Caco-2 (cell line): ENCODE data around the gene CATSPER1. TPM values are rescaled to one million over a fixed set of nuclear protein-coding genes. Genes with fewer than 3 reads are reported as not detected.
"Not testable (repeated sequence)": the region's sequence is repeated elsewhere in the genome, so short reads cannot be mapped to it uniquely, and the experiment has no call there.

ENCODE experiments used
- BruUV-seq: library from RNA; stranded (reverse); fragments of 400-500 nt; replicated peaks from 2 replicates; lab custom pipeline; 2021; lab: Mats Ljungman, UMichigan
- CTCF ChIA-PET: fragments of 300-600 bp; sonication (Branson Sonifier 250); formaldehyde crosslinking; loops from one replicate; lab custom pipeline; 2022; ENCODE audit warnings: antibody characterized with exemption; lab: Charles Lee
- POLR2A ChIA-PET: fragments of 300-600 bp; sonication (Branson Sonifier 250); formaldehyde crosslinking; loops from one replicate; lab custom pipeline; 2022; ENCODE audit warnings: antibody characterized with exemption; lab: Charles Lee
- DNase-seq, 2 experiments: peaks; one replicate each; pipeline versions ENCODE4 v3.0.0 to v3.0.0-alpha.2; 2020 to 2022
- H3K27me3 ChIP-seq: replicated peaks from 2 replicates; pipeline ENCODE4 v1.6.0; 2011; ENCODE audit warnings: low read length; ENCODE audit not compliant: control insufficient read depth, insufficient read depth
- H3K36me3 ChIP-seq: 2 replicates; pipeline ENCODE4 v1.5.1; 2011; ENCODE audit warnings: low read length; ENCODE audit not compliant: control insufficient read depth, insufficient read depth
- H3K4me1 ChIP-seq: fragments of 250-450 bp; sonication (Bioruptor Pico); 2 replicates; pipeline ENCODE4 v1.5.1; 2020; ENCODE audit warnings: mild to moderate bottlenecking
- H3K4me3 ChIP-seq: 2 replicates; pipeline ENCODE4 v1.5.1; 2011; ENCODE audit warnings: low read depth, mild to moderate bottlenecking, control low read depth, low read length
- H3K9me3 ChIP-seq: fragments of 250-450 bp; sonication (Bioruptor Pico); 2 replicates; pipeline ENCODE4 v1.5.1; 2020; ENCODE audit warnings: mild to moderate bottlenecking, moderate library complexity
- H3K27ac Mint-ChIP-seq: one replicate; pipeline ENCODE4 v1.8.0; 2022; ENCODE audit warnings: mixed read lengths; ENCODE audit not compliant: unreplicated experiment
- H3K27me3 Mint-ChIP-seq: one replicate; pipeline ENCODE4 v1.8.0; 2022; ENCODE audit warnings: mixed read lengths; ENCODE audit not compliant: insufficient read depth, unreplicated experiment
- H3K36me3 Mint-ChIP-seq: one replicate; pipeline ENCODE4 v1.8.0; 2022; ENCODE audit warnings: mild to moderate bottlenecking, mixed read lengths; ENCODE audit not compliant: insufficient read depth, unreplicated experiment
- H3K4me1 Mint-ChIP-seq: one replicate; pipeline ENCODE4 v1.8.0; 2022; ENCODE audit warnings: low read depth, mixed read lengths; ENCODE audit not compliant: unreplicated experiment
- H3K4me3 Mint-ChIP-seq: one replicate; pipeline ENCODE4 v1.8.0; 2022; ENCODE audit warnings: mild to moderate bottlenecking, moderate library complexity, mixed read lengths; ENCODE audit not compliant: unreplicated experiment
- H3K9me3 Mint-ChIP-seq: one replicate; pipeline ENCODE4 v1.8.0; 2022; ENCODE audit warnings: mixed read lengths; ENCODE audit not compliant: unreplicated experiment
- intact Hi-C: fragments of 100-400 bp; cut with micrococcal nuclease; formaldehyde crosslinking; loops from one replicate; pipeline ENCODE4 v1.10.0; 2022; ENCODE audit not compliant: unreplicated experiment
- total RNA-seq: library from RNA; stranded (reverse); gene quantifications from 2 replicates; pipeline ENCODE4 v1.2.3, GENCODE V29; 2022
- TF ChIP-seq, protein P1 (sequence below), 2 experiments: fragments of 200-600 bp in 1 of 2; IDR thresholded peaks; 1 replicate in 1 of 2; 2 replicates in 1 of 2; pipeline versions ENCODE4 v1.5.1 to v1.8.0; 2011 to 2022; ENCODE audit warnings: antibody characterized with exemption in 1 of 2, control low read depth in 1 of 2, inconsistent platforms in 1 of 2, low read depth in 1 of 2, low read length in 1 of 2, mild to moderate bottlenecking in 1 of 2, moderate library complexity in 1 of 2; ENCODE audit not compliant: insufficient read depth in 1 of 2, severe bottlenecking in 1 of 2, unreplicated experiment in 1 of 2

The CATSPER1 gene
- total RNA-seq, 1 experiment from 2014 or later, result not detected

DNA sequence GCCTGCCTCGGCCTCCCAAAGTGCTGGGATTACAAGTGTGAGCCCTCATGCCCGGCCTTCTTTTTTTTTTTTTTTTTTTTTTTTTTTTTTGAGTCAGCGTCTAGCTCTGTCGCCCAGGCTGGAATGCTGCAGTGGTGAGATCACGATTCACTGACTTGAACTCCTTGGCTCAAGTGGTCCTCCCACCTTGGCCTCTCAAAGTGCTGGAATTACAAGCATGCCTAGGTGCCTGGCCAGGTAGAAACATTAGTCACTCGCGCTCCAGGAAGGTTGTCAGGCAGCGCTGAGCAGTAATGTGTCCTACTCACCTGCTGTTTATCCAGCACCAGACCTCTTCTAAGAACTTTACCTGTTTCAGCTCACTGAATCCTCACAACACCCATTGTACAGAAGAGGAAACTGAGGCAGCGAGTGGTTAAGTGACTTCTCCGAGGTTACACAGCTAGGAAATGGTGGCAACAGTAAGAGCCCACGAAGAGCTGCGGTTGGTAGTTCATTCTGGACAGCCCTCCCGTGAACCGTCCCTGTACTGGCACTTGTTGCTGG is 15.0 kb downstream of the CATSPER1 start:
- ChIA-PET CTCF (interaction anchor here (0.6 kb wide), 3 partner anchors 8 to 123 kb away, joined by 5 to 8 read pairs (median 6); partner anchors contain the start of gene FIBP), POLR2A (interaction anchor here (2.0 kb wide), 1 partner anchor 9 kb away, joined by 8 read pairs; the partner anchor contains the start of genes BANF1 and EIF1AD)
- H3K4me1 Mint-ChIP-seq, result peaks cover 7% of the 10 kb centered on the region
- peak; percentile 64 to 85 for DNase-seq
- TF ChIP-seq, protein P1, sequence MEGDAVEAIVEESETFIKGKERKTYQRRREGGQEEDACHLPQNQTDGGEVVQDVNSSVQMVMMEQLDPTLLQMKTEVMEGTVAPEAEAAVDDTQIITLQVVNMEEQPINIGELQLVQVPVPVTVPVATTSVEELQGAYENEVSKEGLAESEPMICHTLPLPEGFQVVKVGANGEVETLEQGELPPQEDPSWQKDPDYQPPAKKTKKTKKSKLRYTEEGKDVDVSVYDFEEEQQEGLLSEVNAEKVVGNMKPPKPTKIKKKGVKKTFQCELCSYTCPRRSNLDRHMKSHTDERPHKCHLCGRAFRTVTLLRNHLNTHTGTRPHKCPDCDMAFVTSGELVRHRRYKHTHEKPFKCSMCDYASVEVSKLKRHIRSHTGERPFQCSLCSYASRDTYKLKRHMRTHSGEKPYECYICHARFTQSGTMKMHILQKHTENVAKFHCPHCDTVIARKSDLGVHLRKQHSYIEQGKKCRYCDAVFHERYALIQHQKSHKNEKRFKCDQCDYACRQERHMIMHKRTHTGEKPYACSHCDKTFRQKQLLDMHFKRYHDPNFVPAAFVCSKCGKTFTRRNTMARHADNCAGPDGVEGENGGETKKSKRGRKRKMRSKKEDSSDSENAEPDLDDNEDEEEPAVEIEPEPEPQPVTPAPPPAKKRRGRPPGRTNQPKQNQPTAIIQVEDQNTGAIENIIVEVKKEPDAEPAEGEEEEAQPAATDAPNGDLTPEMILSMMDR (IDR thresholded peaks at IDR 0.05; ENCODE audit: insufficient read depth in 1 of 2, low read depth in 1 of 2, low read length in 1 of 2, severe bottlenecking in 1 of 2, unreplicated experiment in 1 of 2), result no peak
- H3K4me3 Mint-ChIP-seq, result no peak overlapping the region
- Histone ChIP-seq H3K9me3 (no peaks in the 10 kb centered on the region), H3K4me1 (peaks cover 21% of the 10 kb centered on the region), H3K4me3 (no peak overlapping the region), H3K27me3 (no peaks in the 10 kb centered on the region), H3K36me3 (no peaks in the 10 kb centered on the region)
- H3K9me3 Mint-ChIP-seq, result no peaks in the 10 kb centered on the region
- no peak overlapping the region for H3K27ac Mint-ChIP-seq
- no peaks in the 10 kb centered on the region for H3K27me3 Mint-ChIP-seq
- intact Hi-C loops, result no loop called here
- peaks cover 9% of the 10 kb centered on the region for H3K36me3 Mint-ChIP-seq
- BruUV-seq, result no TSS peak

DNA sequence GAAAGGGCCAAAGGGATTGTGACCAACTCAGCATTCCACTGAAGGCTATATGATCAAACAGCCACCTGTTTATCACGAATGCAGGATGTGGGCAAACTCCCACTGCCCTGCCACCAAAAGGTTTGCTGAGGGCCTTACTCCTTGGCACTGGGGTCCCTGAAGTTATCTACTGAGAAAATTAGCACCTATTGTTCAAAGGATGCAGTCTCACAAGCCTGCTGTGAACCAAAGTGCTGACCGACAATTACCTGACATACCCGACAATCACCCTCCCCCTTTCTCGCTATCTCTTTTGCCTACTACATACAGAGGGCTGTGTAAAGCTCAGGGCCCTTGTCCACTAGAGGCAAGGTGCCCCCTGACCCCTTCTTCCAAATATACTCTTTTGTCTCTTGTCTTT is 16.2 kb downstream of the CATSPER1 start:
- H3K9me3 ChIP-seq, intact Hi-C loops, H3K27me3 Mint-ChIP-seq, H3K27me3 ChIP-seq, H3K9me3 Mint-ChIP-seq, DNase-seq, POLR2A ChIA-PET, BruUV-seq, H3K4me3 ChIP-seq, H3K36me3 ChIP-seq, H3K4me3 Mint-ChIP-seq, H3K4me1 Mint-ChIP-seq: not testable (repeated sequence)
- H3K4me1 ChIP-seq, result peaks cover 21% of the 10 kb centered on the region
- Mint-ChIP-seq H3K27ac (peak overlapping the region; percentile 76), H3K36me3 (peaks cover 20% of the 10 kb centered on the region)
- CTCF ChIA-PET, result interaction anchor here (0.6 to 0.8 kb wide), 2 partner anchors 12 to 89 kb away, joined by 3 to 4 read pairs; no protein-coding TSS in a partner anchor

DNA sequence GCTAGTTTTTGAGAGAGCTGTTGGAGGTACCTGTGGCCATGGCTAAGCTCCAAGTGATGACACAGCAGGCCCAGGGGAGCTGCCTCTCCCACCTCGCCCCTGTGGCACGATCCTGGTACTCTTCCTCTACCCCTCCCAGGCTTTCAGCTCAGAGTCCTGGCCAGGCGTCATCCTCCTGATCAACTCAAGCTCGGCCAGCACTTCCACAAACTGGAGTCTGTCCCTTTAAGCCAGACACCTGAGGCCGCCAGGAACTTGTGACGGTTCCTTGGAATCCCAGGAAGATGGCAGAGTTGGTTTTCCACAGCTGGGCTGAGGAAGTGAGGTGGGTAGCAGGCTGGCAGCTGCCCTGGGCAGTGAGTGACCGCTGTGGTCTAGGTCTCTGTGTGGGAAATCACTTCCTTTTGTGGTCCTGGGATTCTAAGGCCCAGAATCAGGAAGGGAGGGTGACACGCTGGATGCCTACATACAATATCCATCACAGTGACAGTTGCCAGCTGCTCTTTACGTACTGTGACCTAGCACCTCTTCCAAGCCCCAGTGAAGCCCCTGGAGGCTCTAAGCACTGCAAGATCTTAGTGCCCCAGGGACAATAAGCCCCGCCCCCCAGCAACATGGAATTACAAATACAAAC is 17.7 kb downstream of the CATSPER1 start:
- Mint-ChIP-seq H3K4me1 (peaks cover 7% of the 10 kb centered on the region), H3K27me3 (no peaks in the 10 kb centered on the region), H3K9me3 (no peaks in the 10 kb centered on the region), H3K36me3 (peaks cover 33% of the 10 kb centered on the region), H3K4me3 (no peak overlapping the region), H3K27ac (no peak overlapping the region)
- no TSS peak for BruUV-seq
- ChIA-PET POLR2A (interaction anchor here (0.9 kb wide), 1 partner anchor 43 kb away, joined by 4 read pairs; the partner anchor contains the start of gene SF3B2), CTCF (interaction anchor here (1.0 kb wide), 1 partner anchor 60 kb away, joined by 3 read pairs; no protein-coding TSS in a partner anchor)
- Histone ChIP-seq H3K4me3 (no peak overlapping the region), H3K36me3 (no peaks in the 10 kb centered on the region), H3K4me1 (peaks cover 19% of the 10 kb centered on the region), H3K9me3 (no peaks in the 10 kb centered on the region), H3K27me3 (no peaks in the 10 kb centered on the region)
- intact Hi-C loops, result no loop called here
- no peak for DNase-seq
- TF ChIP-seq, protein P1 (IDR thresholded peaks at IDR 0.05; ENCODE audit: insufficient read depth in 1 of 2, low read depth in 1 of 2, low read length in 1 of 2, severe bottlenecking in 1 of 2, unreplicated experiment in 1 of 2), result no peak
